BJ (cell line): ENCODE data around the gene FRAT1. TPM values are rescaled to one million over a fixed set of nuclear protein-coding genes. Genes with fewer than 3 reads are reported as not detected.

Source experiments
- CTCF ChIA-PET: fragments of 350-600 bp; formaldehyde crosslinking; extraction: SDS; loops from one replicate; lab custom pipeline; 2021; ENCODE audit warnings: antibody characterized with exemption, inconsistent platforms; lab: Yijun Ruan, JAX
- POLR2A ChIA-PET: fragments of 300-600 bp; sonication (Branson Sonifier 250); formaldehyde crosslinking; extraction: SDS; loops from one replicate; lab custom pipeline; 2021; ENCODE audit warnings: antibody characterized with exemption; lab: Charles Lee
- DNase-seq: peaks from one replicate; pipeline ENCODE4 v3.0.0-alpha.2; 2011; ENCODE audit warnings: low read depth
- H3K27me3 ChIP-seq: 2 replicates; pipeline ENCODE4 v1.6.0; 2011; ENCODE audit warnings: low read length; ENCODE audit not compliant: control insufficient read depth, insufficient read depth
- H3K36me3 ChIP-seq: 2 replicates; pipeline ENCODE4 v1.5.1; 2011; ENCODE audit warnings: low read length; ENCODE audit not compliant: control insufficient read depth, insufficient read depth
- H3K4me3 ChIP-seq: 2 replicates; pipeline ENCODE4 v1.5.1; 2011; ENCODE audit warnings: low read depth, mild to moderate bottlenecking, control low read depth, low read length
- polyA plus RNA-seq: library from polyadenylated mRNA; depleted of rRNA; stranded (reverse); fragments of >200 nt; gene quantifications from 2 replicates; pipeline ENCODE4 v1.2.3, GENCODE V29; 2011
- TF ChIP-seq, protein P1 (sequence below): IDR thresholded peaks from 2 replicates; pipeline ENCODE4 v1.5.1; 2011; ENCODE audit warnings: low read depth, mild to moderate bottlenecking, control low read depth, inconsistent platforms, low read length, moderate library complexity; ENCODE audit not compliant: insufficient read depth

The FRAT1 gene
- polyA plus RNA-seq, 1 experiment, result 1.2 TPM

DNA sequence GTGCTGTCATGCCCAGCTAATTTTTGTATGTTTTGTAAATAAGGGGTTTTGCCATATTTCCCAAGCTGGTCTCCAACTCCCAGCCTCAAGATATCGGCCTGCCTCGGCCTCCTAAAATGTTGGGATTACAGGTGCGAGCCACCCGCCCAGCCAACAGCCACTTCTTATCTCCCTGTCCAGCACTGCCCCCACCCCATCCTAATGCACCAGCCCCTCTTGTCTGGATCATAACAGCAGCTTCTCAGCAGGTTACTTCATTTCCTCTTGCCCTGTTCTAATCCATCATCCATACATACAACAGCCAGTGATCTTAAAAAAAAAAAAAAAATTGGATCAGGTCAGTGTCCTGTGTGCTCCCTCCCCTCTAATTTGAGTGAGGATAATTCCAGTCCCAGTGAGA lies 28.2 kb downstream of the FRAT1 start:
- ChIA-PET POLR2A (no interaction called here), CTCF (interaction anchor here (0.7 kb wide), 1 partner anchor 25 kb away, joined by 3 read pairs; no protein-coding TSS in a partner anchor)
- Histone ChIP-seq H3K27me3 (no peaks in the 10 kb centered on the region), H3K36me3 (no peaks in the 10 kb centered on the region), H3K4me3 (no peak overlapping the region)
- TF ChIP-seq, protein P1, sequence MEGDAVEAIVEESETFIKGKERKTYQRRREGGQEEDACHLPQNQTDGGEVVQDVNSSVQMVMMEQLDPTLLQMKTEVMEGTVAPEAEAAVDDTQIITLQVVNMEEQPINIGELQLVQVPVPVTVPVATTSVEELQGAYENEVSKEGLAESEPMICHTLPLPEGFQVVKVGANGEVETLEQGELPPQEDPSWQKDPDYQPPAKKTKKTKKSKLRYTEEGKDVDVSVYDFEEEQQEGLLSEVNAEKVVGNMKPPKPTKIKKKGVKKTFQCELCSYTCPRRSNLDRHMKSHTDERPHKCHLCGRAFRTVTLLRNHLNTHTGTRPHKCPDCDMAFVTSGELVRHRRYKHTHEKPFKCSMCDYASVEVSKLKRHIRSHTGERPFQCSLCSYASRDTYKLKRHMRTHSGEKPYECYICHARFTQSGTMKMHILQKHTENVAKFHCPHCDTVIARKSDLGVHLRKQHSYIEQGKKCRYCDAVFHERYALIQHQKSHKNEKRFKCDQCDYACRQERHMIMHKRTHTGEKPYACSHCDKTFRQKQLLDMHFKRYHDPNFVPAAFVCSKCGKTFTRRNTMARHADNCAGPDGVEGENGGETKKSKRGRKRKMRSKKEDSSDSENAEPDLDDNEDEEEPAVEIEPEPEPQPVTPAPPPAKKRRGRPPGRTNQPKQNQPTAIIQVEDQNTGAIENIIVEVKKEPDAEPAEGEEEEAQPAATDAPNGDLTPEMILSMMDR, result no peak
- DNase-seq, result no peak

DNA sequence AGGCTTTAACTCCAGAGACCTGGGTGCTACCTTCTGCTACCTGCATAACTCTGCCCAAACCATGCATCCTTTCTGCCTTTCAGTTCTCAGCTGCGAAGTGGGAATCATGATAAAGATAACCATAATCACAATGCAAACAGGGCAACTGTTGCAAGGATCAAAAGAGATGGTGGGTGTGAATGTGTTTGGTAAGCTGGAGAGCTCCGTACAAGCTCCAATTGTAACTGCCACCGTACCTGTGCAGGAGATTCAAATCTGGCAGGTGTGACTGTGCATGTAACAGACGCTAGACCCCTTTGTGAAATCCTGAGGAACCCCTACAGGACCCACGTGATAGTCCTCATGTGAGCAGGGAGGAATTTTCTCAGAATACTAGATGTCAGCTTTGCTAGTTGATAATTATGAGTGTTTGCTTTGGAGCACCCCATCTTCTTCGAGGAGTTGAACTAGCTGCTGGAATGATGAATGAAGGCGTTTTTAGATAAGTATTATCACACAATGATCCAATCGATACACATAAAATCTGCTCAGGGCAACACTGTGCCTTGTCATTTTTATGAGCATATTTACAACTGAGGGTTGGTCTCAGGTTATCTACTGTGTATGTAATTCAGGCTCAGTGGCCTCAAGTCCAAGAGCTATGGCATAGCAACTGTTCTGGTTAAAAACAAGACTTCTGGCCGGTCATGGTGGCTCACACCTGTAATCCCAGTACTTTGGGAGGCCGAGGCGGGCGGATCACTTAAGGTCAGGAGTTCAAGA lies 30.9 kb downstream of the FRAT1 start:
- no peak for DNase-seq
- H3K4me3 ChIP-seq, result no peak overlapping the region
- H3K36me3 ChIP-seq, result 0 out of 2 replicates have a peak, but pooled peaks cover 2% of the 10 kb centered on the region
- TF ChIP-seq, protein P1, result no peak
- ChIA-PET CTCF (interaction anchor here (0.6 to 1.3 kb wide), 3 partner anchors 10 to 340 kb away, joined by 3 to 4 read pairs (median 3); no protein-coding TSS in a partner anchor), POLR2A (no interaction called here)
- H3K27me3 ChIP-seq, result no peaks in the 10 kb centered on the region

DNA sequence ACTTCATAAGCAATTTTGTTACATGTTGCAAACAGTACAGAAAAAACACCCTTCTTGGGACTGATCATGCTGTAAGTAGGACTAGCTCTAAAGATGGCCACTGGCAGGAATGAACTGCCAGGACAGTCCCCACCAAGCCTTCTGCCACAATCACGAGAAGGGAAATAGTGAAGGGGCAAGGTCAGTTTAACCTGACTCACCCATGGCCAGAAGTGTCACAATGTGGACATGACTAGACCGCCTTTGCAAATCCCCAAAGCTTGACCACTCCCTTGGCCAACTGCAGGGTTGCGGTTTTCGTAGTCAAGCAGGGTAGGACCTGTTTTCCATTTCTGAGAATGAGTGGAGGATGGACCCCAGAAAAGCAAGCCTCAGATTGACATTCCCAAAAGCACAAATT lies 34.9 kb downstream of the FRAT1 start:
- Histone ChIP-seq H3K4me3 (no peak overlapping the region), H3K27me3 (no peaks in the 10 kb centered on the region), H3K36me3 (peaks cover 9% of the 10 kb centered on the region)
- TF ChIP-seq, protein P1, result no peak
- CTCF ChIA-PET, result interaction anchor here (1.0 kb wide), 1 partner anchor 281 kb away, joined by 5 read pairs; no protein-coding TSS in a partner anchor
- DNase-seq, result no peak
- POLR2A ChIA-PET, result no interaction called here

DNA sequence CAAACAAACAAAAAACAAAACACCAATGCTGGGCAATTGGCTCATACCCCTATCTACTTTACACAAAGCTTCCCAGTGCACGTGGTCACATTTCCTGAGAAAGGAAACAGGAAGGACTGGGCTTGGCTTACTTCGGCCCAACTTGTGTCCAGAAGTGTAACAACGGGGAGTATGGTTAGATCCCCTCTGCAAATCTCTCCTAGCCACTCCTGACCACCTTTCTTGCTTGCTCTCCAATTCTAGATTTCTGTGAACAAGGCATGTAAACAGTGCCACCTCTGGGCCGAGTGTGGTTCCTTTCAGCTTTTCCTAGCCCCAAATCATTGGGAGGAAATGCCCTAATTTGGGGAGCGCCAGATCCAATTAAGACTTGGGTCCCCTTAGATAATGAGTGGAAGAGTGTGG lies 36.5 kb downstream of the FRAT1 start:
- Histone ChIP-seq H3K36me3 (peaks cover 17% of the 10 kb centered on the region), H3K27me3 (no peaks in the 10 kb centered on the region), H3K4me3 (no peak overlapping the region)
- no peak for DNase-seq
- ChIA-PET POLR2A (no interaction called here), CTCF (interaction anchor here (0.7 to 3.1 kb wide), 5 partner anchors 23 to 318 kb away, joined by 3 to 15 read pairs (median 5); no protein-coding TSS in a partner anchor)
- TF ChIP-seq, protein P1, result peak; percentile 44

DNA sequence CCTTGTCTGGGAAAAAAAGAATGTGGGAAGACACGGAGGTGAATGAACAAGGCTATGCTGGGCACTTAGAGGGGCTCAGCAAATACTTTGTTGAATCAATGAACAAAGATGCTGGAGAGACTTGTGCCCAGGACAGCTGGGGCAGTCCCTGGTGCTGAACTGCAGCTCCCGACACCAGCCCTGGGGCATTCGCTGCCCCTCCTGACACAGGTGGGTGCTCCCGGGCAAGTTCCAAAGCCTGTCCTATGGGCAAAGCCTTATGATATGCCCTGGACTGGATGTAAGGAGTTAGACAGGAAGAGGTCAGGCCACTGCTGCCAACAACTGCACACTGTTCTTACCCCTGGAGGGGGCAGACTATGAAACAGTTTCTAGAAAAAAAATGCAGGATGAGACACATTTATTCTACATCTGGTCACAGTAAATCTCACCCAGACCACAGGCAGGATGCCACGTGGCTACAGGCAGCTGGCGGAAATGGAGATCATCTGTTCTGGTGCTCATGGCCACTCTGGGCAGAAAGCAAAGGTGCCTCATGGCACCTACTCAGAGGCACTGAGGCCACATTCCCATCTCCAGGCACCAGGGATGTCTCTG lies 37.3 kb downstream of the FRAT1 start:
- DNase-seq, result peak; percentile 37
- peaks cover 19% of the 10 kb centered on the region for H3K36me3 ChIP-seq
- TF ChIP-seq, protein P1, result peak; percentile 30; the same call in 1 of the 2 replicates
- ChIA-PET CTCF (interaction anchor here (1.4 to 3.1 kb wide), 3 partner anchors 24 to 82 kb away, joined by 5 to 15 read pairs (median 5); no protein-coding TSS in a partner anchor), POLR2A (no interaction called here)
- no peaks in the 10 kb centered on the region for H3K27me3 ChIP-seq
- no peak overlapping the region for H3K4me3 ChIP-seq
